ENCODE results near the gene PARP4.

The PARP4 gene

GRCh38 chr13:24527266-24527775, 14.7 kb upstream of the PARP4 start:
- TF ChIP-seq CTCF (conservative IDR thresholded peaks at IDR 0.05; ENCODE audit: low read length) (no peak), EZH2phosphoT487 (IDR thresholded peaks at IDR 0.05; ENCODE audit: borderline replicate concordance) (no peak)
- Histone ChIP-seq H3F3A (ENCODE audit: low read depth) (no peaks in the 10 kb centered on the region), H3K9ac (ENCODE audit: low read depth, low read length, poor library complexity, severe bottlenecking) (no peak overlapping the region), H3K27me3 (ENCODE audit: insufficient read depth, low read length, poor library complexity, severe bottlenecking) (peaks cover 8% of the 10 kb centered on the region), H2AFZ (ENCODE audit: low read length) (no peak overlapping the region), H3K4me2 (ENCODE audit: low read depth, low read length, poor library complexity, severe bottlenecking) (no peak overlapping the region), H4K20me1 (ENCODE audit: insufficient read depth, low read length, poor library complexity, severe bottlenecking) (no peaks in the 10 kb centered on the region), H3K9me2 (replicated peaks; ENCODE audit: low read depth, low read length) (no peaks in the 10 kb centered on the region), H3K79me2 (ENCODE audit: insufficient read depth, low read length) (no peaks in the 10 kb centered on the region), H3K9me3 (ENCODE audit: insufficient read depth, low read depth, low read length) (no peaks in the 10 kb centered on the region), H3K4me3 (ENCODE audit: low read length, poor library complexity, severe bottlenecking) (no peak overlapping the region), H3K36me3 (ENCODE audit: insufficient read depth, low read length) (no peaks in the 10 kb centered on the region), H3K4me1 (ENCODE audit: insufficient read depth, low read length, poor library complexity, severe bottlenecking) (no peaks in the 10 kb centered on the region)

GRCh38 chr13:24520733-24521132, 8.2 kb upstream of the PARP4 start:
- Histone ChIP-seq H3K36me3 (ENCODE audit: insufficient read depth, low read length) (no peaks in the 10 kb centered on the region), H3K4me3 (ENCODE audit: low read length, poor library complexity, severe bottlenecking) (no peak overlapping the region), H4K20me1 (ENCODE audit: insufficient read depth, low read length, poor library complexity, severe bottlenecking) (no peaks in the 10 kb centered on the region), H3K4me1 (ENCODE audit: insufficient read depth, low read length, poor library complexity, severe bottlenecking) (no peaks in the 10 kb centered on the region), H3K9me3 (ENCODE audit: insufficient read depth, low read depth, low read length) (no peaks in the 10 kb centered on the region), H3K79me2 (ENCODE audit: insufficient read depth, low read length) (no peaks in the 10 kb centered on the region), H3K9ac (ENCODE audit: low read depth, low read length, poor library complexity, severe bottlenecking) (no peak overlapping the region), H3K4me2 (ENCODE audit: low read depth, low read length, poor library complexity, severe bottlenecking) (no peak overlapping the region), H3K9me2 (replicated peaks; ENCODE audit: low read depth, low read length) (no peaks in the 10 kb centered on the region), H3F3A (ENCODE audit: low read depth) (no peaks in the 10 kb centered on the region), H3K27me3 (ENCODE audit: insufficient read depth, low read length, poor library complexity, severe bottlenecking) (no peaks in the 10 kb centered on the region), H2AFZ (ENCODE audit: low read length) (no peak overlapping the region)
- TF ChIP-seq CTCF (conservative IDR thresholded peaks at IDR 0.05; ENCODE audit: low read length) = no peak
- no peak for TF ChIP-seq EZH2phosphoT487 (IDR thresholded peaks at IDR 0.05; ENCODE audit: borderline replicate concordance)

GRCh38 chr13:24516919-24517318, 4.3 kb upstream of the PARP4 start:
- Histone ChIP-seq H3K79me2 (ENCODE audit: insufficient read depth, low read length) (peaks cover 8% of the 10 kb centered on the region), H3K36me3 (ENCODE audit: insufficient read depth, low read length) (no peaks in the 10 kb centered on the region), H3K9me2 (replicated peaks; ENCODE audit: low read depth, low read length) (no peaks in the 10 kb centered on the region), H3K4me3 (ENCODE audit: low read length, poor library complexity, severe bottlenecking) (no peak overlapping the region), H4K20me1 (ENCODE audit: insufficient read depth, low read length, poor library complexity, severe bottlenecking) (no peaks in the 10 kb centered on the region), H3K9ac (ENCODE audit: low read depth, low read length, poor library complexity, severe bottlenecking) (no peak overlapping the region), H2AFZ (ENCODE audit: low read length) (no peak overlapping the region), H3K9me3 (ENCODE audit: insufficient read depth, low read depth, low read length) (no peaks in the 10 kb centered on the region), H3K27me3 (ENCODE audit: insufficient read depth, low read length, poor library complexity, severe bottlenecking) (no peaks in the 10 kb centered on the region), H3K4me1 (ENCODE audit: insufficient read depth, low read length, poor library complexity, severe bottlenecking) (peaks cover 10% of the 10 kb centered on the region), H3F3A (ENCODE audit: low read depth) (no peaks in the 10 kb centered on the region), H3K4me2 (ENCODE audit: low read depth, low read length, poor library complexity, severe bottlenecking) (no peak overlapping the region)
- no peak for TF ChIP-seq CTCF (conservative IDR thresholded peaks at IDR 0.05; ENCODE audit: low read length)
- TF ChIP-seq EZH2phosphoT487 (IDR thresholded peaks at IDR 0.05; ENCODE audit: borderline replicate concordance) = no peak

Measured in Loucy (cell line).